HUDEP-2 (cell line): ENCODE data around the gene RALB.

Source experiments
- DNase-seq, 76 experiments: peaks; one replicate each; lab custom pipeline; 2025; ENCODE audit not compliant: unreplicated experiment in 76 of 76; lab: John Stamatoyannopoulos, UW

RALB gene

GRCh38 chr2:120260736-120261135 is 8.1 kb downstream of the RALB start:
- DNase-seq: no peak

- DNase-seq: peak in 10 of 76 experiments; percentile 7 to 33 (median 23)
Observed at GRCh38 chr2:120261387-120262006, 8.8 kb downstream of the RALB start.

- peak in 1 of 76 experiments; percentile 14 for DNase-seq
Observed at GRCh38 chr2:120262150-120262549, 9.5 kb downstream of the RALB start.

- peak in 38 of 76 experiments; percentile 4 to 67 (median 30) for DNase-seq
Observed at GRCh38 chr2:120262761-120263428, 10.2 kb downstream of the RALB start.

- DNase-seq: no peak
Observed at GRCh38 chr2:120265006-120265405, 12.4 kb downstream of the RALB start.

- DNase-seq: no peak
Observed at GRCh38 chr2:120267348-120267747, 14.7 kb downstream of the RALB start.

GRCh38 chr2:120269076-120269744 is 16.6 kb downstream of the RALB start:
- no peak for DNase-seq

- DNase-seq: no peak
Observed at GRCh38 chr2:120269816-120270215, 17.2 kb downstream of the RALB start.

- no peak for DNase-seq
Observed at GRCh38 chr2:120271711-120272379, 19.2 kb downstream of the RALB start.

- peak in 11 of 76 experiments; percentile 17 to 67 (median 31) for DNase-seq
Observed at GRCh38 chr2:120272763-120273481, 20.3 kb downstream of the RALB start.

GRCh38 chr2:120275617-120276400 is 23.2 kb downstream of the RALB start:
- no peak for DNase-seq

- DNase-seq: no peak
Observed at GRCh38 chr2:120277505-120278205, 25.0 kb downstream of the RALB start.

- DNase-seq: no peak
Observed at GRCh38 chr2:120278901-120279300, 26.2 kb downstream of the RALB start.

GRCh38 chr2:120279708-120280107 is 27.1 kb downstream of the RALB start:
- DNase-seq: no peak

- no peak for DNase-seq
Observed at GRCh38 chr2:120283649-120284048, 31.0 kb downstream of the RALB start.

- DNase-seq: no peak
Observed at GRCh38 chr2:120285056-120285455, 32.4 kb downstream of the RALB start.

GRCh38 chr2:120287183-120288015 is 34.7 kb downstream of the RALB start:
- DNase-seq: no peak

- no peak for DNase-seq
Observed at GRCh38 chr2:120288016-120288373, 35.3 kb downstream of the RALB start.
